Panc1 (cell line): ENCODE results near the gene JOSD2. TPM values are rescaled to one million over a fixed set of nuclear protein-coding genes. Genes with fewer than 3 reads are reported as not detected.

Experiments used
- ATAC-seq: fragments of 200-7000 bp; cut with Tn5 transposase; 2 replicates; pipeline ENCODE4 v1.9.1; 2020; ENCODE audit warnings: mild to moderate bottlenecking, moderate library complexity
- BruUV-seq: library from RNA; stranded (reverse); fragments of 400-500 nt; replicated peaks from 2 replicates; lab custom pipeline; 2021; lab: Mats Ljungman, UMichigan
- CTCF ChIA-PET: fragments of 300-600 bp; sonication (Branson Sonifier 250); formaldehyde crosslinking; loops from one replicate; lab custom pipeline; 2022; ENCODE audit warnings: antibody characterized with exemption; lab: Charles Lee
- POLR2A ChIA-PET: fragments of 300-600 bp; sonication (Branson Sonifier 250); formaldehyde crosslinking; loops from one replicate; lab custom pipeline; 2022; ENCODE audit warnings: antibody characterized with exemption; lab: Charles Lee
- DNase-seq: peaks from one replicate; pipeline ENCODE4 v3.0.0-alpha.2; 2010; ENCODE audit warnings: low read depth, low spot score
- H3K27ac ChIP-seq: 2 replicates; pipeline ENCODE4 v1.5.1; 2011; ENCODE audit warnings: mild to moderate bottlenecking, low read length, inconsistent platforms
- H3K27me3 ChIP-seq: fragments of 200-500 bp; sonication (Bioruptor generic); 2 replicates; pipeline ENCODE4 v1.6.0; 2014; ENCODE audit warnings: low read length, inconsistent platforms; ENCODE audit not compliant: control insufficient read depth, insufficient read depth
- H3K36me3 ChIP-seq: fragments of 200-500 bp; sonication (Bioruptor generic); 2 replicates; pipeline ENCODE4 v1.5.1; 2014; ENCODE audit warnings: inconsistent platforms, mild to moderate bottlenecking, low read length, moderate library complexity; ENCODE audit not compliant: control insufficient read depth, insufficient read depth
- H3K4me1 ChIP-seq: 2 replicates; pipeline ENCODE4 v1.5.1; 2011; ENCODE audit warnings: inconsistent platforms, mild to moderate bottlenecking, low read length, moderate library complexity; ENCODE audit not compliant: control insufficient read depth, insufficient read depth
- H3K4me3 ChIP-seq, 2 experiments: 2 replicates each; pipeline ENCODE4 v1.5.1; 2011 to 2012; ENCODE audit warnings: low read depth in 2 of 2, low read length in 2 of 2, mild to moderate bottlenecking in 2 of 2, inconsistent platforms in 1 of 2, moderate library complexity in 1 of 2
- H3K9me3 ChIP-seq: fragments of 200-500 bp; sonication (Bioruptor generic); 2 replicates; pipeline ENCODE4 v1.5.1; 2014; ENCODE audit warnings: low read depth, mild to moderate bottlenecking, inconsistent platforms, low read length, moderate library complexity; ENCODE audit not compliant: control insufficient read depth, insufficient read depth
- POLR2AphosphoS5 ChIP-seq: IDR thresholded peaks from 2 replicates; pipeline ENCODE4 v1.6.1; 2012; ENCODE audit warnings: mild to moderate bottlenecking, low read depth, low read length, moderate library complexity
- SIN3A ChIP-seq: IDR thresholded peaks from 2 replicates; pipeline ENCODE4 v1.6.1; 2012; ENCODE audit warnings: low read depth, mild to moderate bottlenecking, low read length, moderate library complexity, borderline replicate concordance; ENCODE audit not compliant: insufficient read depth
- TCF7L2 ChIP-seq: IDR thresholded peaks from 2 replicates; pipeline ENCODE4 v1.6.1; 2011; ENCODE audit warnings: mild to moderate bottlenecking, low read depth, low read length, inconsistent platforms
- in situ Hi-C: cut with HindIII; loops from 2 replicates; pipeline ENCODE4 v1.10.0; 2016; ENCODE audit warnings: low sequenced_read_pairs, low pct_unique_long_range_greater_than_20kb
- intact Hi-C: fragments of 100-400 bp; cut with micrococcal nuclease; formaldehyde crosslinking; loops from one replicate; pipeline ENCODE4 v1.10.0; 2022; ENCODE audit not compliant: unreplicated experiment
- total RNA-seq: library from RNA; stranded (reverse); gene quantifications from one replicate; pipeline ENCODE4 v1.2.1, GENCODE V29; 2021; ENCODE audit not compliant: unreplicated experiment
- TF ChIP-seq, protein P1 (sequence below): fragments of 450-650 bp; IDR thresholded peaks from 2 replicates; pipeline ENCODE4 v1.5.1; 2017; ENCODE audit warnings: mild to moderate bottlenecking
- TF ChIP-seq, protein P2 (sequence below), 2 experiments: IDR thresholded peaks; 2 replicates each; pipeline ENCODE4 v1.6.1; 2011 to 2012; ENCODE audit warnings: low read depth in 2 of 2, control low read depth in 1 of 2, low read length in 1 of 2, mild to moderate bottlenecking in 1 of 2, moderate library complexity in 1 of 2; ENCODE audit not compliant: insufficient read depth in 1 of 2

The JOSD2 gene
- total RNA-seq, 1 experiment from 2014 or later: 51.8 TPM

DNA sequence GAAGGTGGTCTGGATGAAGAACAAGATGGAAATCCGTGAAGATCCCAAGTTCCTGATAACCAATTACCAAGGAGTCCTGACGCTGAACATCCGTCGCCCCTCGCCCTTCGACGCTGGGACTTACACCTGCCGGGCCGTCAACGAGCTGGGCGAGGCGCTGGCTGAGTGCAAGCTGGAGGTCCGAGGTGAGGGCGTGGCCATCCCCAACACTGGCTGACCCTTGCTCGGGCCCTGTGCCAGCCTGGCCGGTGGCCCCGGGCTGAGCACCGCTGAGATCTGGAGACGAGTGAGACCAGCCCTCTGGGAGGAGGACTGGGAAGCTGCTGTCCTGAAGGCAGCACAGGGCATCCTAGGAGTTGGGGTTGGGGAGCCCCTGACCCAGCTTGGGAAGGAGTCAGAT is 46.6 kb downstream of the JOSD2 start:
- H3K4me3 ChIP-seq: no peak overlapping the region
- H3K9me3 ChIP-seq: no peaks in the 10 kb centered on the region
- H3K27ac ChIP-seq: no peak overlapping the region
- BruUV-seq: no TSS peak
- in situ Hi-C loops: no loop called here
- no peaks in the 10 kb centered on the region for H3K36me3 ChIP-seq
- DNase-seq (no peak), ATAC-seq (no peak)
- H3K27me3 ChIP-seq: no peaks in the 10 kb centered on the region
- TF ChIP-seq SIN3A: no peak
- no peak for TF ChIP-seq TCF7L2
- TF ChIP-seq, protein P1, sequence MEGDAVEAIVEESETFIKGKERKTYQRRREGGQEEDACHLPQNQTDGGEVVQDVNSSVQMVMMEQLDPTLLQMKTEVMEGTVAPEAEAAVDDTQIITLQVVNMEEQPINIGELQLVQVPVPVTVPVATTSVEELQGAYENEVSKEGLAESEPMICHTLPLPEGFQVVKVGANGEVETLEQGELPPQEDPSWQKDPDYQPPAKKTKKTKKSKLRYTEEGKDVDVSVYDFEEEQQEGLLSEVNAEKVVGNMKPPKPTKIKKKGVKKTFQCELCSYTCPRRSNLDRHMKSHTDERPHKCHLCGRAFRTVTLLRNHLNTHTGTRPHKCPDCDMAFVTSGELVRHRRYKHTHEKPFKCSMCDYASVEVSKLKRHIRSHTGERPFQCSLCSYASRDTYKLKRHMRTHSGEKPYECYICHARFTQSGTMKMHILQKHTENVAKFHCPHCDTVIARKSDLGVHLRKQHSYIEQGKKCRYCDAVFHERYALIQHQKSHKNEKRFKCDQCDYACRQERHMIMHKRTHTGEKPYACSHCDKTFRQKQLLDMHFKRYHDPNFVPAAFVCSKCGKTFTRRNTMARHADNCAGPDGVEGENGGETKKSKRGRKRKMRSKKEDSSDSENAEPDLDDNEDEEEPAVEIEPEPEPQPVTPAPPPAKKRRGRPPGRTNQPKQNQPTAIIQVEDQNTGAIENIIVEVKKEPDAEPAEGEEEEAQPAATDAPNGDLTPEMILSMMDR: no peak
- TF ChIP-seq, protein P2, sequence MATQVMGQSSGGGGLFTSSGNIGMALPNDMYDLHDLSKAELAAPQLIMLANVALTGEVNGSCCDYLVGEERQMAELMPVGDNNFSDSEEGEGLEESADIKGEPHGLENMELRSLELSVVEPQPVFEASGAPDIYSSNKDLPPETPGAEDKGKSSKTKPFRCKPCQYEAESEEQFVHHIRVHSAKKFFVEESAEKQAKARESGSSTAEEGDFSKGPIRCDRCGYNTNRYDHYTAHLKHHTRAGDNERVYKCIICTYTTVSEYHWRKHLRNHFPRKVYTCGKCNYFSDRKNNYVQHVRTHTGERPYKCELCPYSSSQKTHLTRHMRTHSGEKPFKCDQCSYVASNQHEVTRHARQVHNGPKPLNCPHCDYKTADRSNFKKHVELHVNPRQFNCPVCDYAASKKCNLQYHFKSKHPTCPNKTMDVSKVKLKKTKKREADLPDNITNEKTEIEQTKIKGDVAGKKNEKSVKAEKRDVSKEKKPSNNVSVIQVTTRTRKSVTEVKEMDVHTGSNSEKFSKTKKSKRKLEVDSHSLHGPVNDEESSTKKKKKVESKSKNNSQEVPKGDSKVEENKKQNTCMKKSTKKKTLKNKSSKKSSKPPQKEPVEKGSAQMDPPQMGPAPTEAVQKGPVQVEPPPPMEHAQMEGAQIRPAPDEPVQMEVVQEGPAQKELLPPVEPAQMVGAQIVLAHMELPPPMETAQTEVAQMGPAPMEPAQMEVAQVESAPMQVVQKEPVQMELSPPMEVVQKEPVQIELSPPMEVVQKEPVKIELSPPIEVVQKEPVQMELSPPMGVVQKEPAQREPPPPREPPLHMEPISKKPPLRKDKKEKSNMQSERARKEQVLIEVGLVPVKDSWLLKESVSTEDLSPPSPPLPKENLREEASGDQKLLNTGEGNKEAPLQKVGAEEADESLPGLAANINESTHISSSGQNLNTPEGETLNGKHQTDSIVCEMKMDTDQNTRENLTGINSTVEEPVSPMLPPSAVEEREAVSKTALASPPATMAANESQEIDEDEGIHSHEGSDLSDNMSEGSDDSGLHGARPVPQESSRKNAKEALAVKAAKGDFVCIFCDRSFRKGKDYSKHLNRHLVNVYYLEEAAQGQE (IDR thresholded peaks at IDR 0.05; ENCODE audit: insufficient read depth in 1 of 2, low read depth in 2 of 2, low read length in 1 of 2): no peak
- TF ChIP-seq POLR2AphosphoS5: no peak
- CTCF ChIA-PET: no interaction called here
- POLR2A ChIA-PET: no interaction called here
- intact Hi-C loops: no loop called here
- H3K4me1 ChIP-seq: no peaks in the 10 kb centered on the region; the same call in none of the 2 replicates

DNA sequence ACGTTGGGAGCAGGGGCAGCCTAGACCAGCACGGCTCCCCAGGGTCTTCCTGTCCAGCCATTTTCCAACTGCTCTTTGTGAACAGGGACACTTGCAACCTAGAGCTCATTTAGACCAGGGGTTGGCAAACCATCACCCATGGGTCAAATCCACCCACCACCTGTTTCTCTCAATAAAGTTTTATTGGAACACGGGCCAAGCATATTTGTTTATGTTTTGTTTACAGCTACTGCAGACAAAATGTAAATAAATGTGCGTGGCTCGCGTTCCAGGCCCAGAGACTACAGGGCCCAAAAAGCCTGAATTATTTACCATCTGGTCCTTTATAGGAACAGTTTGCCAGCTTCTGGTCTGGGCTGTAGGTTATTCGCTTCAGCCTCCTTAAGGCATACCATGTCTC is 48.0 kb downstream of the JOSD2 start:
- Histone ChIP-seq H3K4me1 (no peaks in the 10 kb centered on the region; the same call in none of the 2 replicates), H3K36me3 (no peaks in the 10 kb centered on the region), H3K27me3 (no peaks in the 10 kb centered on the region), H3K27ac (no peak overlapping the region), H3K4me3 (no peak overlapping the region), H3K9me3 (no peaks in the 10 kb centered on the region)
- CTCF ChIA-PET: no interaction called here
- in situ Hi-C loops: no loop called here
- TF ChIP-seq SIN3A: no peak
- TF ChIP-seq, protein P2 (IDR thresholded peaks at IDR 0.05; ENCODE audit: insufficient read depth in 1 of 2, low read depth in 2 of 2, low read length in 1 of 2): no peak
- TF ChIP-seq POLR2AphosphoS5: no peak
- no peak for TF ChIP-seq TCF7L2
- TF ChIP-seq, protein P1: no peak
- ATAC-seq (no peak), DNase-seq (no peak)
- POLR2A ChIA-PET: no interaction called here
- intact Hi-C loops: no loop called here
- no TSS peak for BruUV-seq
